ENCODE results near the gene TEX38. TPM values are rescaled to one million over a fixed set of nuclear protein-coding genes. Genes with fewer than 3 reads are reported as not detected.
A peak's percentile ranks its signal among the peaks of the same experiment; 100 is the strongest.
"Not testable (repeated sequence)": the region's sequence is repeated elsewhere in the genome, so short reads cannot be mapped to it uniquely, and the experiment has no call there.

The TEX38 gene
- total RNA-seq, 1 donor from 2014 or later, result not detected

DNA sequence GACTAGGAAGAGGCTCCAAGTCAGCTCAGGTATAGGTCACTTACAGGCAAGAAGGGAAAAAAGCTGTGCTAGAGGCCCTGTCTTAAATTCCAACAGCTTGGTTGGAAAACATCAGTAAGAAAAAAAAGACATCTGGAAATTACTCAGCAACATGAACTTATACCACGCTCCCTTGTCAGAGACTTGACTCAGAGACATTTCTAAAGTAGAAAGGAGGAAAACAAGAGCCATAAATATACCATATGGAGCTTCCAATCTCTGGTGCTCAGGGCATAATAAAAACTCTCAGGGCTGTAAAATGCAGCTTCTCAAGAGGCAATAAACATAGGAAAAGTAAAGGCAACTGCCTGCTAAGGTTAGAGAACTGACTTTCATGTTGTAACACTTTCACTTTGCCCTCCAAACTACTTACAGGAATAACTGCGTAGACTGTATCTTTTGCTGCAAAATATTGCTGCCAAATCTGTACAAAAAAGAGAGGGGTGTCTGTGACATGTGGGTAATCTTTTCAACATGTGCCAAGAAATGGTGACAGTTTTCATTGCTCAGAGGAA is 18.2 kb upstream of the TEX38 start:
- Mint-ChIP-seq H3K36me3 (ENCODE audit: low read depth, unreplicated experiment) (peaks cover 41% of the 10 kb centered on the region), H3K9me3 (ENCODE audit: unreplicated experiment) (no peaks in the 10 kb centered on the region), H3K27me3 (ENCODE audit: unreplicated experiment) (no peaks in the 10 kb centered on the region), H3K4me1 (ENCODE audit: unreplicated experiment) (peaks cover 2% of the 10 kb centered on the region), H3K27ac (ENCODE audit: unreplicated experiment) (no peak overlapping the region), H3K4me3 (ENCODE audit: unreplicated experiment) (no peak overlapping the region)
- TF ChIP-seq, protein P1, sequence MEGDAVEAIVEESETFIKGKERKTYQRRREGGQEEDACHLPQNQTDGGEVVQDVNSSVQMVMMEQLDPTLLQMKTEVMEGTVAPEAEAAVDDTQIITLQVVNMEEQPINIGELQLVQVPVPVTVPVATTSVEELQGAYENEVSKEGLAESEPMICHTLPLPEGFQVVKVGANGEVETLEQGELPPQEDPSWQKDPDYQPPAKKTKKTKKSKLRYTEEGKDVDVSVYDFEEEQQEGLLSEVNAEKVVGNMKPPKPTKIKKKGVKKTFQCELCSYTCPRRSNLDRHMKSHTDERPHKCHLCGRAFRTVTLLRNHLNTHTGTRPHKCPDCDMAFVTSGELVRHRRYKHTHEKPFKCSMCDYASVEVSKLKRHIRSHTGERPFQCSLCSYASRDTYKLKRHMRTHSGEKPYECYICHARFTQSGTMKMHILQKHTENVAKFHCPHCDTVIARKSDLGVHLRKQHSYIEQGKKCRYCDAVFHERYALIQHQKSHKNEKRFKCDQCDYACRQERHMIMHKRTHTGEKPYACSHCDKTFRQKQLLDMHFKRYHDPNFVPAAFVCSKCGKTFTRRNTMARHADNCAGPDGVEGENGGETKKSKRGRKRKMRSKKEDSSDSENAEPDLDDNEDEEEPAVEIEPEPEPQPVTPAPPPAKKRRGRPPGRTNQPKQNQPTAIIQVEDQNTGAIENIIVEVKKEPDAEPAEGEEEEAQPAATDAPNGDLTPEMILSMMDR (IDR thresholded peaks at IDR 0.05; ENCODE audit: unreplicated experiment), result no peak
- DNase-seq (ENCODE audit: low spot score), result no peak

DNA sequence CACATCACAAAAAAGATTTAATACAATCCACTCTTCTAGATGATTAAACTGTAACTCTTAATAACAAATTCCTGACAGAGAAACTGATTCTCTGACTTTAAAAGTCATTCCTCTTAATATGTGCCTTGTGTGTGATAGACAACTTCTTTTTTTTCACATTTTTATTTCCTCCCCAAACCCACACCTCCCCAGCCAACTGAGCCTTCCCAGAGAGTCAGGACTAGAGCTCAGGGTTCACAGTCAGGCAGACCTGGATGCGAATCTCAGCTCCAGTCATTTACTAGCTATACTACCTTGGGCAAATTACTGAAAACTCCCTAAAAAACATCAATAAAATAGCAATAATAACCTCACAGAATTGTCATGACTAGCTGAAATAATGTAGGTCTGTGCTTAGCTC is 17.6 kb upstream of the TEX38 start:
- no peak overlapping the region for H3K4me3 Mint-ChIP-seq (ENCODE audit: unreplicated experiment)
- no peak overlapping the region for H3K27ac Mint-ChIP-seq (ENCODE audit: unreplicated experiment)
- no peaks in the 10 kb centered on the region for H3K9me3 Mint-ChIP-seq (ENCODE audit: unreplicated experiment)
- no peak for DNase-seq (ENCODE audit: low spot score)
- H3K4me1 Mint-ChIP-seq (ENCODE audit: unreplicated experiment), result peaks cover 2% of the 10 kb centered on the region
- TF ChIP-seq, protein P1 (IDR thresholded peaks at IDR 0.05; ENCODE audit: unreplicated experiment), result no peak
- H3K36me3 Mint-ChIP-seq (ENCODE audit: low read depth, unreplicated experiment), result peaks cover 41% of the 10 kb centered on the region
- no peaks in the 10 kb centered on the region for H3K27me3 Mint-ChIP-seq (ENCODE audit: unreplicated experiment)

- H3K4me1 Mint-ChIP-seq (ENCODE audit: unreplicated experiment); DNase-seq (ENCODE audit: low spot score); H3K9me3 Mint-ChIP-seq (ENCODE audit: unreplicated experiment); H3K27me3 Mint-ChIP-seq (ENCODE audit: unreplicated experiment); H3K27ac Mint-ChIP-seq (ENCODE audit: unreplicated experiment): not testable (repeated sequence)
- Mint-ChIP-seq H3K4me3 (ENCODE audit: unreplicated experiment) (peak overlapping the region; percentile 65), H3K36me3 (ENCODE audit: low read depth, unreplicated experiment) (peaks cover 35% of the 10 kb centered on the region)
Measured at GRCh38 chr1:46654698-46655097, 17.0 kb upstream of the TEX38 start.

DNA sequence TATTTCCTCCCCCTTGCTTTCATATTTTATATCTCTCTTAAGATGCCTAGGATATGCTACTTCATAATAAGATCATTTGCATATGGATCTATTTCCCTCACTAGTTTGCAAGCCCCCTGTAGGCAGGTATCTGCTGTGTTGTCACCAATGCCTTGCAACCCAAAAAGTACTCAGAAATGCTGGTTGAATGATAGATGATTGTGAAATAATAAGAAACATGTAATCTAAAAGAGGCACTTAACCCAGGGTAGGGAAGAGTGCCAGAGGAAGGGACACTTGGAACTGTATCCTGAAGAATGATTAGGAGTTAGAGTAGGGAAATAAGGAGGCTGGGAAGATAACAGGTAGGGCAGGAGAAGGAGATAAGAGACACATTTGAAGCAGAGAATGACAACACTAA is 15.8 kb upstream of the TEX38 start:
- Mint-ChIP-seq H3K4me1 (ENCODE audit: unreplicated experiment) (peaks cover 2% of the 10 kb centered on the region), H3K36me3 (ENCODE audit: low read depth, unreplicated experiment) (peaks cover 23% of the 10 kb centered on the region), H3K9me3 (ENCODE audit: unreplicated experiment) (no peaks in the 10 kb centered on the region), H3K27me3 (ENCODE audit: unreplicated experiment) (no peaks in the 10 kb centered on the region), H3K4me3 (ENCODE audit: unreplicated experiment) (no peak overlapping the region), H3K27ac (ENCODE audit: unreplicated experiment) (no peak overlapping the region)
- DNase-seq (ENCODE audit: low spot score), result no peak
- TF ChIP-seq, protein P1 (IDR thresholded peaks at IDR 0.05; ENCODE audit: unreplicated experiment), result no peak

DNA sequence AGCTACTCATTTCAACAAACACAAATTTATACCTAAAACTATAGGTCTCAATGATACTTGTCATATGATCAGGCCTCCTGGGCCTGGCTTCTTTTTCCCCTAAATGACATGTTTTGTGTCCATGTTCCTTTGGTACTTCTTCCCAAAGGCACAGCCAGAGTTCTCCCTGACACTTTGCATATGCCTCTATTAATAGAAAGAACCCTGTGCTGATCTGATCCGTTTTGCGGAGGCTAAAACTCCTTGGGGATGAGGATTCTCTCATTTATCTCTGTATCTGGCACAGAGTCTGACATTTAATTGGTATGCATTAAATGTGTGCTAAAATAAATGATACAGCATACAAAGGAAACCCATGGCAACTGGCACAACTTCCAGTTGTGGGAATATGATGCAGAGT is 15.0 kb upstream of the TEX38 start:
- no peaks in the 10 kb centered on the region for H3K27me3 Mint-ChIP-seq (ENCODE audit: unreplicated experiment)
- DNase-seq (ENCODE audit: low spot score), result no peak
- TF ChIP-seq, protein P1 (IDR thresholded peaks at IDR 0.05; ENCODE audit: unreplicated experiment), result no peak
- H3K4me3 Mint-ChIP-seq (ENCODE audit: unreplicated experiment), result no peak overlapping the region
- peaks cover 23% of the 10 kb centered on the region for H3K36me3 Mint-ChIP-seq (ENCODE audit: low read depth, unreplicated experiment)
- no peak overlapping the region for H3K27ac Mint-ChIP-seq (ENCODE audit: unreplicated experiment)
- H3K4me1 Mint-ChIP-seq (ENCODE audit: unreplicated experiment), result peaks cover 2% of the 10 kb centered on the region
- no peaks in the 10 kb centered on the region for H3K9me3 Mint-ChIP-seq (ENCODE audit: unreplicated experiment)
